ENCODE data around the gene BOLA2B. TPM values are rescaled to one million over a fixed set of nuclear protein-coding genes. Genes with fewer than 3 reads are reported as not detected.
"Not testable (repeated sequence)": the region's sequence is repeated elsewhere in the genome, so short reads cannot be mapped to it uniquely, and the experiment has no call there.

Gene BOLA2B
- total RNA-seq, 2 experiments from 2014 or later: 156 to 159 TPM

- Mint-ChIP-seq H3K27ac (no peak overlapping the region), H3K4me3 (no peak overlapping the region), H3K9me3 (no peaks in the 10 kb centered on the region), H3K27me3 (no peaks in the 10 kb centered on the region), H3K36me3 (peaks cover 17% of the 10 kb centered on the region), H3K4me1 (ENCODE audit: low read depth) (peaks cover 8% of the 10 kb centered on the region)
- DNase-seq: no peak
- ChIA-PET POLR2A (no interaction called here), CTCF (no interaction called here)
- intact Hi-C loops (cut with micrococcal nuclease): no loop called here
These were observed 12.7 kb downstream of the BOLA2B start for GRCh38 chr16:30180741-30181140.

GRCh38 chr16:30179931-30180330 is 13.5 kb downstream of the BOLA2B start:
- Mint-ChIP-seq H3K27me3 (no peaks in the 10 kb centered on the region), H3K27ac (no peak overlapping the region), H3K4me1 (ENCODE audit: low read depth) (peaks cover 8% of the 10 kb centered on the region), H3K36me3 (peaks cover 11% of the 10 kb centered on the region), H3K9me3 (no peaks in the 10 kb centered on the region), H3K4me3 (no peak overlapping the region)
- intact Hi-C loops (cut with micrococcal nuclease): no loop called here
- POLR2A ChIA-PET: no interaction called here
- CTCF ChIA-PET: interaction anchor here (1.2 kb wide), 1 partner anchor 418 kb away, joined by 3 read pairs; no protein-coding TSS in a partner anchor
- no peak for DNase-seq

- peaks cover 8% of the 10 kb centered on the region for H3K4me1 Mint-ChIP-seq (ENCODE audit: low read depth)
- H3K9me3 Mint-ChIP-seq: no peaks in the 10 kb centered on the region
- POLR2A ChIA-PET: no interaction called here
- intact Hi-C loops (cut with micrococcal nuclease): no loop called here
- DNase-seq: no peak
- H3K36me3 Mint-ChIP-seq: peaks cover 4% of the 10 kb centered on the region
- H3K27ac Mint-ChIP-seq: no peak overlapping the region
- no peaks in the 10 kb centered on the region for H3K27me3 Mint-ChIP-seq
- CTCF ChIA-PET: interaction anchor here (1.2 kb wide), 1 partner anchor 419 kb away, joined by 3 read pairs; no protein-coding TSS in a partner anchor
- H3K4me3 Mint-ChIP-seq: no peak overlapping the region
These were observed 14.3 kb downstream of the BOLA2B start for GRCh38 chr16:30179195-30179594.

DNA sequence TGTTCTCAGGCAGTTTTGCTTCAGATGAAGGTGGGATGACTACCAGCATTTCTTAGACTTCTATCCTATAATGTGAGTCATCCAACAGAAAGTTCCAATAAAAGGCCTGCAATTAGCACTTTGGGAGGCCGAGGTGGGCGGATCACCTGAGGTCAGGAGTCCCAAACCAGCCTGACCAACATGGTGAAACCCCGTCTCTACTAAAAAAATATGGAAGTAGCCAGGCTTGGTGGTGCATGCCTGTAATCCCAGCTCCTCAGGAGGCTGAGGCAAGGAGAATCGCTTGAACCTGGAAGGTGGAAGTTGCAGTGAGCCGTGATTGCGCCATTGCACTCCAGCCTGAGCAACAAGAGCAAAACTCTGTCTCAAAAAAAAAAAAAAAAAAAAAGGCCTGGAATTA is 16.6 kb downstream of the BOLA2B start:
- H3K36me3 Mint-ChIP-seq; H3K4me3 Mint-ChIP-seq; H3K27ac Mint-ChIP-seq; DNase-seq; H3K27me3 Mint-ChIP-seq; H3K9me3 Mint-ChIP-seq; CTCF ChIA-PET; H3K4me1 Mint-ChIP-seq (ENCODE audit: low read depth); POLR2A ChIA-PET; intact Hi-C loops (cut with micrococcal nuclease): not testable (repeated sequence)

DNA sequence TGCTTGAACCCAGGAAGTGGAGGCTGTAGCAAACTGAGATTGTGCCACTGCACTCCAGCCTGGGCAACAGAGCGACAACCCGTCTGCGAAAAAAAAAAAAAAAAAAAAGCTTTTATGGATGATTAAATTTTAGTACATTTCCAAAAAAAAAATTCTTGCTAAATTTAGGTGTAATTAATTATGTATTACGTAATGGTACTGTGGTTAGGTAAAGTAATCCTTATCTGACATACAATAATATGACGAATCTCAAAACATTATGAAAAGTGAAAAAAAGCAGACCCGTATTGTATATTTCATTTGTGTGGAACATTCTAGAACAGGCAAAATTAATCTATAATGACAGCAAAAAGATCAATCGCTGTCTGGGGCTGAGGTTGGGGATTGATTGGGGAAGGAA is 20.4 kb downstream of the BOLA2B start:
- Mint-ChIP-seq H3K36me3 (no peaks in the 10 kb centered on the region), H3K27ac (no peak overlapping the region), H3K4me1 (ENCODE audit: low read depth) (no peaks in the 10 kb centered on the region), H3K4me3 (no peak overlapping the region), H3K27me3 (no peaks in the 10 kb centered on the region), H3K9me3 (no peaks in the 10 kb centered on the region)
- DNase-seq: no peak
- CTCF ChIA-PET: interaction anchor here (0.7 kb wide), 1 partner anchor 490 kb away, joined by 3 read pairs; no protein-coding TSS in a partner anchor
- intact Hi-C loops (cut with micrococcal nuclease): no loop called here
- POLR2A ChIA-PET: no interaction called here

DNA sequence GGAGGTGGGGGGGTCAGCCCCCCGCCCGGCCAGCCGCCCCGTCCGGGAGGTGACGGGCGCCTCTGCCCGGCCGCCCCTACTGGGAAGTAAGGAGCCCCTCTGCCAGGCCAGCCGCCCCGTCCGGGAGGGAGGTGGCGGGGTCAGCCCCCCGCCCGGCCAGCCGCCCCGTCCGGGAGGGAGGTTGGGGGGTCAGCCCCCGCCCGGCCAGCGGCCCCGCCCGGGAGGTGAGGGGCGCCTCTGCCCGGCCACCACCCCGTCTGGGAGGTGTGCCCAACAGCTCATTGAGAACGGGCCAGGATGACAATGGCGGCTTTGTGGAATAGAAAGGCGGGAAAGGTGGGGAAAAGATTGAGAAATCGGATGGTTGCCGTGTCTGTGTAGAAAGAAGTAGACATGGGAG is 23.3 kb downstream of the BOLA2B start:
- H3K27ac Mint-ChIP-seq; intact Hi-C loops (cut with micrococcal nuclease); DNase-seq; CTCF ChIA-PET; POLR2A ChIA-PET; H3K4me3 Mint-ChIP-seq; H3K9me3 Mint-ChIP-seq; H3K27me3 Mint-ChIP-seq; H3K36me3 Mint-ChIP-seq: not testable (repeated sequence)
- peaks cover 12% of the 10 kb centered on the region for H3K4me1 Mint-ChIP-seq (ENCODE audit: low read depth)

DNA sequence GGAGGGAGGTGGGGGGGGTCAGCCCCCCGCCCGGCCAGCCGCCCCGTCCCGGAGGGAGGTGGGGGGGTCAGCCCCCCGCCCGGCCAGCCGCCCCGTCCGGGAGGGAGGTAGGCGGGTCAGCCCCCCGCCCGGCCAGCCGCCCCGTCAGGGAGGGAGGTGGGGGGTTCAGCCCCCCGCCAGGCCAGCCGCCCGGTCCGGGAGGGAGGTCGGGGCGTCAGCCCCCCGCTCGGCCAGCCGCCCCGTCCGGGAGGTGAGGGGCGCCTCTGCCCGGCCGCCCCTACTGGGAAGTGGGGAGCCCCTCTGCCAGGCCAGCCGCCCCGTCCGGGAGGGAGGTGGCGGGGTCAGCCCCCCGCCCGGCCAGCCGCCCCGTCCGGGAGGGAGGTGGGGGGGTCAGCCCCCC is 24.1 kb downstream of the BOLA2B start:
- H3K4me3 Mint-ChIP-seq; H3K27ac Mint-ChIP-seq; H3K36me3 Mint-ChIP-seq; POLR2A ChIA-PET; CTCF ChIA-PET; DNase-seq; intact Hi-C loops (cut with micrococcal nuclease); H3K27me3 Mint-ChIP-seq; H3K9me3 Mint-ChIP-seq: not testable (repeated sequence)
- peaks cover 16% of the 10 kb centered on the region for H3K4me1 Mint-ChIP-seq (ENCODE audit: low read depth)

GRCh38 chr16:30168746-30169145 is 24.7 kb downstream of the BOLA2B start:
- H3K4me3 Mint-ChIP-seq; POLR2A ChIA-PET; H3K27ac Mint-ChIP-seq; H3K9me3 Mint-ChIP-seq; intact Hi-C loops (cut with micrococcal nuclease); H3K36me3 Mint-ChIP-seq; H3K27me3 Mint-ChIP-seq; DNase-seq: not testable (repeated sequence)
- peaks cover 16% of the 10 kb centered on the region for H3K4me1 Mint-ChIP-seq (ENCODE audit: low read depth)
- CTCF ChIA-PET: interaction anchor here (0.6 kb wide), 1 partner anchor 451 kb away, joined by 3 read pairs; no protein-coding TSS in a partner anchor

DNA sequence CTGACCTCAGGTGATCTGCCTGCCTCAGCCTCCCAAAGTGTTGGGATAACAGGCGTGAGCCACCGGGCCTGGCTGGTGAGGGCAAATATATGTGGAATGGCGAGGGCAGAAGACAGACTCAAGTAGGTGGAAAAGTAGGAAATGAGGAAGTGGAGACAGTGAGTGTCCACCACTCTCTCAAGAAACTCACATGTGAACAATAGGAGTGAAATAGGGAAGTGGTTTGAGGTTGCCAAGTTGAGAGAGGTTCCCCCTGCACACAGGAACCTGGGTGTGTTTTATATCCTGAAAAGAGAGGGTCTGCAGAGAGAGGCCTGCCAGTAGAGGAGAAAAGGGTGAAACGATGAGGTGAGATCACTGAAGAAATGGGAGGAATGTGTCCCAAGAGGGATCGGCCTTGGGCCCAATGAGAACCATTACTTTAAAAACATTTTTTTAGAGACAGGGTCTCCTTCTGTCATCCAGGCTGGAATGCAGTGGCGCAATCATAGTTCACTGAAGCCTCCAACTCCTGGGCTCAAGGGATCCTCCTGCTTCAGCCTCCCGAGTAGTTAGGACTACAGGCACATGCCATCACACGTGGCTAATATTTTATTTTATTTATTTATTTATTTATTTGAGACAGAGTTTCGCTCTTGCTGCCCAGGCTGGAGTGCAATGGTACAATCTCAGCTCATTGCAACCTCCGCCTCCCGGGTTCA is 27.1 kb downstream of the BOLA2B start:
- intact Hi-C loops (cut with micrococcal nuclease): no loop called here
- DNase-seq: no peak

GRCh38 chr16:30163538-30163937 is 29.9 kb downstream of the BOLA2B start:
- ChIA-PET CTCF (no interaction called here), POLR2A (no interaction called here)
- H3K27ac Mint-ChIP-seq: no peak overlapping the region
- H3K36me3 Mint-ChIP-seq: no peaks in the 10 kb centered on the region
- H3K4me3 Mint-ChIP-seq: no peak overlapping the region
- DNase-seq: no peak
- H3K9me3 Mint-ChIP-seq: no peaks in the 10 kb centered on the region
- H3K27me3 Mint-ChIP-seq: no peaks in the 10 kb centered on the region
- H3K4me1 Mint-ChIP-seq (ENCODE audit: low read depth): peaks cover 20% of the 10 kb centered on the region
- intact Hi-C loops (cut with micrococcal nuclease): no loop called here

More for the DNA sequence above, 27.1 kb downstream of the BOLA2B start:
- ChIA-PET CTCF (no interaction called here), POLR2A (no interaction called here)
- Mint-ChIP-seq H3K4me3 (no peak overlapping the region), H3K36me3 (no peaks in the 10 kb centered on the region), H3K4me1 (ENCODE audit: low read depth) (peaks cover 20% of the 10 kb centered on the region), H3K9me3 (no peaks in the 10 kb centered on the region), H3K27ac (no peak overlapping the region), H3K27me3 (no peaks in the 10 kb centered on the region)

GRCh38 chr16:30157214-30157613 is 36.3 kb downstream of the BOLA2B start:
- H3K4me3 Mint-ChIP-seq: no peak overlapping the region
- DNase-seq: no peak
- H3K4me1 Mint-ChIP-seq (ENCODE audit: low read depth): no peaks in the 10 kb centered on the region
- no peaks in the 10 kb centered on the region for H3K27me3 Mint-ChIP-seq
- intact Hi-C loops (cut with micrococcal nuclease): no loop called here
- no peaks in the 10 kb centered on the region for H3K9me3 Mint-ChIP-seq
- H3K36me3 Mint-ChIP-seq: no peaks in the 10 kb centered on the region
- ChIA-PET CTCF (interaction anchor here (0.6 kb wide), 1 partner anchor 186 kb away, joined by 4 read pairs; no protein-coding TSS in a partner anchor), POLR2A (no interaction called here)
- no peak overlapping the region for H3K27ac Mint-ChIP-seq

DNA sequence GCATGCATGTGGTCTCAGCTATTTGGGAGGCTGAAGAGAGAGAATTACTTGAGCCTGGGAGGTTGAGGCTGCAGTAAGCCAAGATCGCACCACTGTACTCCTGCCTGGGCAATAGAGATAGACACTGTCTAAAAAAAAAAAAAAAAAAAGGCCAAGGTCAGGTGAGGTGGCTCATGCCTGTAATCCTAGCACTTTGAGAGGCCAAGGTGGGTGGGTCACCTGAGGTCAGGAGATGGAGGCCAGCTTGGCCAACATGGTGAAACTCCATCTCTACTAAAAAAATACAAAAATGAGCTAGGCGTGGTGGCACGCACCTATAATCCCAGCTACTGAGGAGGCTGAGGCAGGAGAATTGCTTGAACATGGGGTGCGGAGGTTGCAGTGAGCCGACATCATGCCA is 38.3 kb downstream of the BOLA2B start:
- H3K9me3 Mint-ChIP-seq: no peaks in the 10 kb centered on the region
- H3K4me3 Mint-ChIP-seq: no peak overlapping the region
- ChIA-PET CTCF (no interaction called here), POLR2A (no interaction called here)
- DNase-seq: no peak
- no peak overlapping the region for H3K27ac Mint-ChIP-seq
- no peaks in the 10 kb centered on the region for H3K36me3 Mint-ChIP-seq
- H3K4me1 Mint-ChIP-seq (ENCODE audit: low read depth): no peaks in the 10 kb centered on the region
- no peaks in the 10 kb centered on the region for H3K27me3 Mint-ChIP-seq
- intact Hi-C loops (cut with micrococcal nuclease): no loop called here

- Mint-ChIP-seq H3K9me3 (peaks cover 12% of the 10 kb centered on the region), H3K27me3 (no peaks in the 10 kb centered on the region), H3K27ac (no peak overlapping the region), H3K4me1 (ENCODE audit: low read depth) (no peaks in the 10 kb centered on the region), H3K36me3 (peaks cover 4% of the 10 kb centered on the region), H3K4me3 (no peak overlapping the region)
- ChIA-PET POLR2A (no interaction called here), CTCF (no interaction called here)
- no peak for DNase-seq
- intact Hi-C loops (cut with micrococcal nuclease): no loop called here
These were observed 40.9 kb downstream of the BOLA2B start for GRCh38 chr16:30152517-30152916.

All from activated CD4-positive, alpha-beta memory T cell treated with anti-CD3 and anti-CD28 coated beads for 36 hours (primary cell).